ENCODE measurements around the gene APLF.

DNA sequence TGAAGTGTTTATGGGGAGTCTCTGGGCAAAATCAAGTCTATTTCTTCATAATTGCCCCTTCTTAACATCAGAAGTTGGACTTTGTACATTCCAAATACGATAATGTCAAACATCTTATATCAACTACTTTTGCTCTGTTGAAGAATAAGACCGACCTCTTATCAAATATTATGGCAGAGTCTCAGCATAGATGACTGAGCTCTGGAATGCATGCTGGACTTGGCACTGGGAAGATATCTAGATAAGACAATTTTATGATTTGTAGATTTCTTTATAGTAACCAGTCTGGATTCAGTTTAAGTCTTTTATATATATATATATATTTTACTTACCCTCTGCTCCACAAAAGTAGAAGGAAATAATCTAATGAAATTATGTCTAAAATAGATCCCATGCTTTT lies 8.2 kb downstream of the APLF start:
- TF ChIP-seq GABPA (IDR thresholded peaks at IDR 0.05 in 1 of 2, conservative IDR thresholded peaks at IDR 0.05 in 1 of 2) (no peak), SP1 (IDR thresholded peaks at IDR 0.05) (no peak), RAD21 (IDR thresholded peaks at IDR 0.05) (no peak), TAF1 (conservative IDR thresholded peaks at IDR 0.05) (no peak), NR2F2 (IDR thresholded peaks at IDR 0.05) (no peak), HNF4G (IDR thresholded peaks at IDR 0.05) (no peak)
- TF ChIP-seq, protein P1, sequence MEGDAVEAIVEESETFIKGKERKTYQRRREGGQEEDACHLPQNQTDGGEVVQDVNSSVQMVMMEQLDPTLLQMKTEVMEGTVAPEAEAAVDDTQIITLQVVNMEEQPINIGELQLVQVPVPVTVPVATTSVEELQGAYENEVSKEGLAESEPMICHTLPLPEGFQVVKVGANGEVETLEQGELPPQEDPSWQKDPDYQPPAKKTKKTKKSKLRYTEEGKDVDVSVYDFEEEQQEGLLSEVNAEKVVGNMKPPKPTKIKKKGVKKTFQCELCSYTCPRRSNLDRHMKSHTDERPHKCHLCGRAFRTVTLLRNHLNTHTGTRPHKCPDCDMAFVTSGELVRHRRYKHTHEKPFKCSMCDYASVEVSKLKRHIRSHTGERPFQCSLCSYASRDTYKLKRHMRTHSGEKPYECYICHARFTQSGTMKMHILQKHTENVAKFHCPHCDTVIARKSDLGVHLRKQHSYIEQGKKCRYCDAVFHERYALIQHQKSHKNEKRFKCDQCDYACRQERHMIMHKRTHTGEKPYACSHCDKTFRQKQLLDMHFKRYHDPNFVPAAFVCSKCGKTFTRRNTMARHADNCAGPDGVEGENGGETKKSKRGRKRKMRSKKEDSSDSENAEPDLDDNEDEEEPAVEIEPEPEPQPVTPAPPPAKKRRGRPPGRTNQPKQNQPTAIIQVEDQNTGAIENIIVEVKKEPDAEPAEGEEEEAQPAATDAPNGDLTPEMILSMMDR (IDR thresholded peaks at IDR 0.05; ENCODE audit: low read depth, low read length, missing input control): no peak
- TF ChIP-seq, protein P2, sequence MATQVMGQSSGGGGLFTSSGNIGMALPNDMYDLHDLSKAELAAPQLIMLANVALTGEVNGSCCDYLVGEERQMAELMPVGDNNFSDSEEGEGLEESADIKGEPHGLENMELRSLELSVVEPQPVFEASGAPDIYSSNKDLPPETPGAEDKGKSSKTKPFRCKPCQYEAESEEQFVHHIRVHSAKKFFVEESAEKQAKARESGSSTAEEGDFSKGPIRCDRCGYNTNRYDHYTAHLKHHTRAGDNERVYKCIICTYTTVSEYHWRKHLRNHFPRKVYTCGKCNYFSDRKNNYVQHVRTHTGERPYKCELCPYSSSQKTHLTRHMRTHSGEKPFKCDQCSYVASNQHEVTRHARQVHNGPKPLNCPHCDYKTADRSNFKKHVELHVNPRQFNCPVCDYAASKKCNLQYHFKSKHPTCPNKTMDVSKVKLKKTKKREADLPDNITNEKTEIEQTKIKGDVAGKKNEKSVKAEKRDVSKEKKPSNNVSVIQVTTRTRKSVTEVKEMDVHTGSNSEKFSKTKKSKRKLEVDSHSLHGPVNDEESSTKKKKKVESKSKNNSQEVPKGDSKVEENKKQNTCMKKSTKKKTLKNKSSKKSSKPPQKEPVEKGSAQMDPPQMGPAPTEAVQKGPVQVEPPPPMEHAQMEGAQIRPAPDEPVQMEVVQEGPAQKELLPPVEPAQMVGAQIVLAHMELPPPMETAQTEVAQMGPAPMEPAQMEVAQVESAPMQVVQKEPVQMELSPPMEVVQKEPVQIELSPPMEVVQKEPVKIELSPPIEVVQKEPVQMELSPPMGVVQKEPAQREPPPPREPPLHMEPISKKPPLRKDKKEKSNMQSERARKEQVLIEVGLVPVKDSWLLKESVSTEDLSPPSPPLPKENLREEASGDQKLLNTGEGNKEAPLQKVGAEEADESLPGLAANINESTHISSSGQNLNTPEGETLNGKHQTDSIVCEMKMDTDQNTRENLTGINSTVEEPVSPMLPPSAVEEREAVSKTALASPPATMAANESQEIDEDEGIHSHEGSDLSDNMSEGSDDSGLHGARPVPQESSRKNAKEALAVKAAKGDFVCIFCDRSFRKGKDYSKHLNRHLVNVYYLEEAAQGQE (IDR thresholded peaks at IDR 0.05): no peak
- TF ChIP-seq, protein P3, sequence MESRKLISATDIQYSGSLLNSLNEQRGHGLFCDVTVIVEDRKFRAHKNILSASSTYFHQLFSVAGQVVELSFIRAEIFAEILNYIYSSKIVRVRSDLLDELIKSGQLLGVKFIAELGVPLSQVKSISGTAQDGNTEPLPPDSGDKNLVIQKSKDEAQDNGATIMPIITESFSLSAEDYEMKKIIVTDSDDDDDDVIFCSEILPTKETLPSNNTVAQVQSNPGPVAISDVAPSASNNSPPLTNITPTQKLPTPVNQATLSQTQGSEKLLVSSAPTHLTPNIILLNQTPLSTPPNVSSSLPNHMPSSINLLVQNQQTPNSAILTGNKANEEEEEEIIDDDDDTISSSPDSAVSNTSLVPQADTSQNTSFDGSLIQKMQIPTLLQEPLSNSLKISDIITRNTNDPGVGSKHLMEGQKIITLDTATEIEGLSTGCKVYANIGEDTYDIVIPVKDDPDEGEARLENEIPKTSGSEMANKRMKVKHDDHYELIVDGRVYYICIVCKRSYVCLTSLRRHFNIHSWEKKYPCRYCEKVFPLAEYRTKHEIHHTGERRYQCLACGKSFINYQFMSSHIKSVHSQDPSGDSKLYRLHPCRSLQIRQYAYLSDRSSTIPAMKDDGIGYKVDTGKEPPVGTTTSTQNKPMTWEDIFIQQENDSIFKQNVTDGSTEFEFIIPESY (IDR thresholded peaks at IDR 0.05): no peak
- TF ChIP-seq, protein P4, sequence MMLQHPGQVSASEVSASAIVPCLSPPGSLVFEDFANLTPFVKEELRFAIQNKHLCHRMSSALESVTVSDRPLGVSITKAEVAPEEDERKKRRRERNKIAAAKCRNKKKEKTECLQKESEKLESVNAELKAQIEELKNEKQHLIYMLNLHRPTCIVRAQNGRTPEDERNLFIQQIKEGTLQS (IDR thresholded peaks at IDR 0.05): no peak

Data from liver (tissue), 3 donors.